Fibroblast of mammary gland (primary cell): ENCODE results near the gene GPR155.

Experiments used
- DNase-seq: peaks from one replicate; pipeline ENCODE4 v3.0.0-alpha.2; 2010; ENCODE audit warnings: low read depth
- H3K4me3 ChIP-seq: 2 replicates; pipeline ENCODE4 v1.5.1; 2011; ENCODE audit warnings: low read depth, mild to moderate bottlenecking, low read length, moderate library complexity; ENCODE audit not compliant: control insufficient read depth
- CTCF ChIP-seq: conservative IDR thresholded peaks from 2 replicates; pipeline ENCODE4 v1.5.1; 2011; ENCODE audit warnings: low read depth, low read length, inconsistent platforms; ENCODE audit not compliant: control insufficient read depth, insufficient read depth

The GPR155 gene

GRCh38 chr2:174439950-174440349 lies 46.9 kb downstream of the GPR155 start:
- DNase-seq = no peak
- TF ChIP-seq CTCF = no peak
- no peak overlapping the region for H3K4me3 ChIP-seq

- DNase-seq = no peak
- no peak for TF ChIP-seq CTCF
- no peak overlapping the region for H3K4me3 ChIP-seq
Observed at GRCh38 chr2:174439323-174439722, 47.5 kb downstream of the GPR155 start.

GRCh38 chr2:174438146-174438886 lies 48.5 kb downstream of the GPR155 start:
- TF ChIP-seq CTCF = no peak
- no peak overlapping the region for H3K4me3 ChIP-seq
- DNase-seq = no peak

GRCh38 chr2:174436351-174436750 lies 50.5 kb downstream of the GPR155 start:
- no peak overlapping the region for H3K4me3 ChIP-seq
- DNase-seq = no peak
- no peak for TF ChIP-seq CTCF

GRCh38 chr2:174431902-174432301 lies 54.9 kb downstream of the GPR155 start:
- no peak overlapping the region for H3K4me3 ChIP-seq
- no peak for DNase-seq
- TF ChIP-seq CTCF = no peak

- no peak for DNase-seq
- no peak for TF ChIP-seq CTCF
- no peak overlapping the region for H3K4me3 ChIP-seq
Observed at GRCh38 chr2:174430066-174430465, 56.8 kb downstream of the GPR155 start.

GRCh38 chr2:174428214-174428613 lies 58.6 kb downstream of the GPR155 start:
- no peak for TF ChIP-seq CTCF
- no peak overlapping the region for H3K4me3 ChIP-seq
- DNase-seq = no peak
